ENCODE results near the gene KIAA0513.

Gene KIAA0513

GRCh38 chr16:85092851-85093250, 65.3 kb downstream of the KIAA0513 start:
- DNase-seq = no peak

- no peak for DNase-seq
These were observed 66.1 kb downstream of the KIAA0513 start for GRCh38 chr16:85093705-85094104.

- no peak for DNase-seq
These were observed 66.7 kb downstream of the KIAA0513 start for GRCh38 chr16:85094176-85094805.

GRCh38 chr16:85094812-85095211, 67.2 kb downstream of the KIAA0513 start:
- no peak for DNase-seq

GRCh38 chr16:85096921-85097320, 69.3 kb downstream of the KIAA0513 start:
- DNase-seq = no peak

GRCh38 chr16:85098565-85098964, 71.0 kb downstream of the KIAA0513 start:
- no peak for DNase-seq

- DNase-seq = no peak
These were observed 72.7 kb downstream of the KIAA0513 start for GRCh38 chr16:85100265-85100664.

GRCh38 chr16:85101956-85102630, 74.5 kb downstream of the KIAA0513 start:
- no peak for DNase-seq

GRCh38 chr16:85103114-85104079, 75.8 kb downstream of the KIAA0513 start:
- no peak for DNase-seq

- DNase-seq = no peak
These were observed 76.6 kb downstream of the KIAA0513 start for GRCh38 chr16:85104147-85104546.

- no peak for DNase-seq
These were observed 77.3 kb downstream of the KIAA0513 start for GRCh38 chr16:85104821-85105391.

- DNase-seq = no peak
These were observed 77.9 kb downstream of the KIAA0513 start for GRCh38 chr16:85105475-85105874.

GRCh38 chr16:85107083-85107482, 79.5 kb downstream of the KIAA0513 start:
- no peak for DNase-seq

- DNase-seq = no peak
These were observed 79.9 kb downstream of the KIAA0513 start for GRCh38 chr16:85107532-85107931.

GRCh38 chr16:85110105-85110504, 82.5 kb downstream of the KIAA0513 start:
- no peak for DNase-seq

- no peak for DNase-seq
These were observed 83.6 kb downstream of the KIAA0513 start for GRCh38 chr16:85111184-85111583.

GRCh38 chr16:85112364-85112763, 84.8 kb downstream of the KIAA0513 start, which contains the start of gene CIBAR2:
TSS of gene CIBAR2 (minus strand) at chr16:85112472. CDS start at chr16:85112352, 120 bp downstream.
- no peak for DNase-seq

- no peak for DNase-seq
These were observed 85.7 kb downstream of the KIAA0513 start for GRCh38 chr16:85113168-85113733.

- no peak for DNase-seq
These were observed 86.3 kb downstream of the KIAA0513 start for GRCh38 chr16:85113913-85114312.

GRCh38 chr16:85114909-85115567, 87.4 kb downstream of the KIAA0513 start:
- DNase-seq = peak; percentile 85

- no peak for DNase-seq
These were observed 89.8 kb downstream of the KIAA0513 start for GRCh38 chr16:85117418-85117817.

GRCh38 chr16:85120006-85120340, 92.4 kb downstream of the KIAA0513 start:
- DNase-seq = no peak

Measured in activated CD8-positive, alpha-beta memory T cell treated with anti-CD3 and anti-CD28 coated beads, Interleukin-2, amount 50 U/mL, for 4 hours (primary cell).